Adipocyte (in vitro differentiated cells): ENCODE data around the gene SSTR4.

Experiments used
- DNase-seq: peaks from one replicate; pipeline ENCODE4 v3.0.0-alpha.2; 2015; ENCODE audit warnings: low read depth
- H3K27me3 ChIP-seq: replicated peaks from 2 replicates; pipeline ENCODE4 v1.7.0; 2013; ENCODE audit warnings: mild to moderate bottlenecking, low read length, moderate library complexity; ENCODE audit not compliant: control insufficient read depth, insufficient read depth
- H3K36me3 ChIP-seq: 2 replicates; pipeline ENCODE4 v1.7.0; 2013; ENCODE audit warnings: low read length, mild to moderate bottlenecking, moderate library complexity; ENCODE audit not compliant: control insufficient read depth, insufficient read depth, severe bottlenecking
- H3K4me1 ChIP-seq: 2 replicates; pipeline ENCODE4 v1.7.0; 2013; ENCODE audit warnings: mild to moderate bottlenecking, low read length, moderate library complexity; ENCODE audit not compliant: control insufficient read depth, insufficient read depth
- H3K4me3 ChIP-seq: 2 replicates; pipeline ENCODE4 v1.7.0; 2013; ENCODE audit warnings: mild to moderate bottlenecking, low read length, moderate library complexity
- H3K9ac ChIP-seq: 2 replicates; pipeline ENCODE4 v1.7.0; 2013; ENCODE audit warnings: mild to moderate bottlenecking, low read length, moderate library complexity
- H3K9me3 ChIP-seq: 2 replicates; pipeline ENCODE4 v1.7.0; 2013; ENCODE audit warnings: mild to moderate bottlenecking, low read length, moderate library complexity; ENCODE audit not compliant: control insufficient read depth

Gene SSTR4

GRCh38 chr20:23083553-23084220 lies 48.6 kb downstream of the SSTR4 start:
- H3K27me3 ChIP-seq = peaks cover 25% of the 10 kb centered on the region
- H3K4me3 ChIP-seq = no peak overlapping the region
- H3K4me1 ChIP-seq = peaks cover 4% of the 10 kb centered on the region
- no peak overlapping the region for H3K9ac ChIP-seq
- no peaks in the 10 kb centered on the region for H3K36me3 ChIP-seq
- no peaks in the 10 kb centered on the region for H3K9me3 ChIP-seq
- no peak for DNase-seq

- DNase-seq = no peak
Observed at GRCh38 chr20:23084282-23084844, 49.3 kb downstream of the SSTR4 start.

GRCh38 chr20:23084845-23085365 lies 49.8 kb downstream of the SSTR4 start:
- DNase-seq = no peak
- Histone ChIP-seq H3K4me1 (no peaks in the 10 kb centered on the region), H3K4me3 (no peak overlapping the region), H3K36me3 (no peaks in the 10 kb centered on the region), H3K27me3 (peaks cover 27% of the 10 kb centered on the region), H3K9ac (no peak overlapping the region), H3K9me3 (no peaks in the 10 kb centered on the region)

More at GRCh38 chr20:23084282-23084844, 49.3 kb downstream of the SSTR4 start:
- H3K4me1 ChIP-seq = no peaks in the 10 kb centered on the region
- H3K9me3 ChIP-seq = no peaks in the 10 kb centered on the region
- no peak overlapping the region for H3K4me3 ChIP-seq
- H3K9ac ChIP-seq = no peak overlapping the region
- no peaks in the 10 kb centered on the region for H3K36me3 ChIP-seq
- peaks cover 27% of the 10 kb centered on the region for H3K27me3 ChIP-seq

GRCh38 chr20:23085436-23086055 lies 50.4 kb downstream of the SSTR4 start:
- DNase-seq = no peak
- Histone ChIP-seq H3K36me3 (no peaks in the 10 kb centered on the region), H3K4me3 (no peak overlapping the region), H3K9me3 (no peaks in the 10 kb centered on the region), H3K9ac (no peak overlapping the region), H3K27me3 (peaks cover 27% of the 10 kb centered on the region), H3K4me1 (no peaks in the 10 kb centered on the region)

- no peak for DNase-seq
- Histone ChIP-seq H3K4me3 (no peak within 1 kb of the TSS), H3K27me3 (peaks cover 27% of the 10 kb centered on the region)
Observed at GRCh38 chr20:23086056-23086566, 51.0 kb downstream of the SSTR4 start, which contains the start of gene CD93. Gene CD93 (minus strand): TSS chr20:23086324. CDS start chr20:23086192, 132 bp downstream.

GRCh38 chr20:23086931-23087411 lies 51.9 kb downstream of the SSTR4 start:
- Histone ChIP-seq H3K27me3 (peaks cover 19% of the 10 kb centered on the region), H3K9me3 (no peaks in the 10 kb centered on the region), H3K9ac (no peak overlapping the region), H3K4me1 (no peaks in the 10 kb centered on the region), H3K36me3 (no peaks in the 10 kb centered on the region), H3K4me3 (no peak overlapping the region)
- DNase-seq = no peak

More at GRCh38 chr20:23086056-23086566, 51.0 kb downstream of the SSTR4 start, which contains the start of gene CD93:
- H3K4me1 ChIP-seq = no peaks in the 10 kb centered on the region
- no peaks in the 10 kb centered on the region for H3K9me3 ChIP-seq
- H3K9ac ChIP-seq = no peak within 1 kb of the TSS
- no peaks in the 10 kb centered on the region for H3K36me3 ChIP-seq

GRCh38 chr20:23087587-23088251 lies 52.6 kb downstream of the SSTR4 start:
- H3K27me3 ChIP-seq = peaks cover 17% of the 10 kb centered on the region
- DNase-seq = no peak
- no peaks in the 10 kb centered on the region for H3K4me1 ChIP-seq
- H3K36me3 ChIP-seq = no peaks in the 10 kb centered on the region
- H3K9ac ChIP-seq = no peak overlapping the region
- no peak overlapping the region for H3K4me3 ChIP-seq
- no peaks in the 10 kb centered on the region for H3K9me3 ChIP-seq
